ENCODE measurements around the gene GNPDA1. TPM values are rescaled to one million over a fixed set of nuclear protein-coding genes. Genes with fewer than 3 reads are reported as not detected.

Gene GNPDA1
- total and polyA plus RNA-seq, 9 of the 15 experiments (the other 6 are each of a cell fraction or from before 2014, with no cell fraction given): 14.1 to 145 (median 52.2) TPM

GRCh38 chr5:141968914-141969608 lies 43.8 kb downstream of the GNPDA1 start, which contains the start of gene RNF14 (continued):
- TF ChIP-seq RERE (CRISPR knock-in tag; IDR thresholded peaks at IDR 0.05; ENCODE audit: borderline replicate concordance) (no peak), RBM34 (IDR thresholded peaks at IDR 0.05; ENCODE audit: borderline replicate concordance, insufficient read depth, low read length) (no peak), ZNF263 (CRISPR knock-in tag; IDR thresholded peaks at IDR 0.05; ENCODE audit: borderline replicate concordance) (peak; percentile 93), CXXC5 (CRISPR knock-in tag; IDR thresholded peaks at IDR 0.05) (peak; percentile 84), GATAD2B (IDR thresholded peaks at IDR 0.05; ENCODE audit: borderline replicate concordance) (peak; percentile 23; the same call in 1 of the 2 replicates), ARID4B (CRISPR knock-in tag; IDR thresholded peaks at IDR 0.05) (0 out of 2 replicates have a peak, but pooled peaks have one; percentile 72), RBFOX2 (IDR thresholded peaks at IDR 0.05; ENCODE audit: low read depth, low read length) (peak; percentile 98), ZNF146 (CRISPR knock-in tag; IDR thresholded peaks at IDR 0.05; ENCODE audit: unreplicated experiment) (peak; percentile 18), ZEB2 (IDR thresholded peaks at IDR 0.05) (0 out of 2 replicates have a peak, but pooled peaks have one; percentile 36), CEBPZ (IDR thresholded peaks at IDR 0.05; ENCODE audit: borderline replicate concordance, low read depth, low read length) (no peak), HDAC3 (IDR thresholded peaks at IDR 0.05; ENCODE audit: borderline replicate concordance, partially characterized antibody) (no peak), MYC (IDR thresholded peaks at IDR 0.05; ENCODE audit: low read depth, low read length) (peak; percentile 66), MYC (CRISPR knock-in tag; IDR thresholded peaks at IDR 0.05; ENCODE audit: borderline replicate concordance, low read depth) (peak; percentile 81; the same call in 1 of the 2 replicates)
